ENCODE measurements around the gene ZNF839. TPM values are rescaled to one million over a fixed set of nuclear protein-coding genes. Genes with fewer than 3 reads are reported as not detected.
A peak's percentile ranks its signal among the peaks of the same experiment; 100 is the strongest.

The ZNF839 gene
- polyA plus RNA-seq, 3 donors, result 0.47 to 17.0 (median 1.7) TPM

- Histone ChIP-seq H3K4me3 (replicated peaks in 1 of 3; ENCODE audit: low read depth in 2 of 3, low read length in 3 of 3) (no peak overlapping the region), H3K27me3 (ENCODE audit: control insufficient read depth in 2 of 2, insufficient read depth in 2 of 2, low read length in 2 of 2) (no peaks in the 10 kb centered on the region), H2AFZ (ENCODE audit: insufficient read depth, low read depth, low read length, poor library complexity, severe bottlenecking) (no peak overlapping the region), H3K27ac (ENCODE audit: low read depth in 1 of 2, low read length in 2 of 2) (no peak overlapping the region), H3K9me3 (replicated peaks in 1 of 2; ENCODE audit: control insufficient read depth in 1 of 2, insufficient read depth in 1 of 2, low read length in 2 of 2) (no peaks in the 10 kb centered on the region), H4K20me1 (ENCODE audit: insufficient read depth, low read length) (no peaks in the 10 kb centered on the region), H3K4me1 (ENCODE audit: control insufficient read depth in 1 of 2, insufficient read depth in 2 of 2, low read length in 2 of 2) (peaks cover 10 to 18% of the 10 kb centered on the region in 2 donors), H3K79me2 (ENCODE audit: insufficient read depth, low read length) (peaks cover 11% of the 10 kb centered on the region), H3K36me3 (replicated peaks in 1 of 2; ENCODE audit: control insufficient read depth in 1 of 2, insufficient read depth in 2 of 2, low read length in 2 of 2) (peaks cover 55 to 72% of the 10 kb centered on the region in 2 donors), H3K9ac (ENCODE audit: insufficient read depth, low read length, poor library complexity, severe bottlenecking) (no peak overlapping the region), H3K4me2 (replicated peaks; ENCODE audit: extremely low read depth, low read length, poor library complexity, severe bottlenecking) (no peak overlapping the region)
- peaks cover 0 to 2% (median 0%) of the 10 kb centered on the region in 7 donors for H3K9me3 Mint-ChIP-seq
- TF ChIP-seq, protein P1, sequence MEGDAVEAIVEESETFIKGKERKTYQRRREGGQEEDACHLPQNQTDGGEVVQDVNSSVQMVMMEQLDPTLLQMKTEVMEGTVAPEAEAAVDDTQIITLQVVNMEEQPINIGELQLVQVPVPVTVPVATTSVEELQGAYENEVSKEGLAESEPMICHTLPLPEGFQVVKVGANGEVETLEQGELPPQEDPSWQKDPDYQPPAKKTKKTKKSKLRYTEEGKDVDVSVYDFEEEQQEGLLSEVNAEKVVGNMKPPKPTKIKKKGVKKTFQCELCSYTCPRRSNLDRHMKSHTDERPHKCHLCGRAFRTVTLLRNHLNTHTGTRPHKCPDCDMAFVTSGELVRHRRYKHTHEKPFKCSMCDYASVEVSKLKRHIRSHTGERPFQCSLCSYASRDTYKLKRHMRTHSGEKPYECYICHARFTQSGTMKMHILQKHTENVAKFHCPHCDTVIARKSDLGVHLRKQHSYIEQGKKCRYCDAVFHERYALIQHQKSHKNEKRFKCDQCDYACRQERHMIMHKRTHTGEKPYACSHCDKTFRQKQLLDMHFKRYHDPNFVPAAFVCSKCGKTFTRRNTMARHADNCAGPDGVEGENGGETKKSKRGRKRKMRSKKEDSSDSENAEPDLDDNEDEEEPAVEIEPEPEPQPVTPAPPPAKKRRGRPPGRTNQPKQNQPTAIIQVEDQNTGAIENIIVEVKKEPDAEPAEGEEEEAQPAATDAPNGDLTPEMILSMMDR (IDR thresholded peaks at IDR 0.05), result no peak
- H3K4me1 Mint-ChIP-seq, result peaks cover 12% of the 10 kb centered on the region
- peak overlapping the region in 1 of 7 donors; percentile 35 for H3K27ac Mint-ChIP-seq
- peaks cover 65 to 80% of the 10 kb centered on the region in 2 donors for H3K36me3 Mint-ChIP-seq
- WGBS (ENCODE audit: insufficient coverage), result 100% methylated on average over 1 of the region's 3 CpGs
- intact Hi-C loops (cut with micrococcal nuclease), result no loop called here
- DNase-seq, result no peak
- H3K4me3 Mint-ChIP-seq, result no peak overlapping the region
- peaks cover 0 to 2% (median 0%) of the 10 kb centered on the region in 3 donors for H3K27me3 Mint-ChIP-seq (ENCODE audit: low read depth in 3 of 3)
Observed at GRCh38 chr14:102356280-102356679, 36.7 kb downstream of the ZNF839 start.

- Histone ChIP-seq H3K4me3 (replicated peaks in 1 of 3; ENCODE audit: low read depth in 2 of 3, low read length in 3 of 3) (no peak overlapping the region), H3K4me1 (ENCODE audit: control insufficient read depth in 1 of 2, insufficient read depth in 2 of 2, low read length in 2 of 2) (peaks cover 21 to 30% of the 10 kb centered on the region in 2 donors), H3K4me2 (replicated peaks; ENCODE audit: extremely low read depth, low read length, poor library complexity, severe bottlenecking) (no peak overlapping the region), H2AFZ (ENCODE audit: insufficient read depth, low read depth, low read length, poor library complexity, severe bottlenecking) (no peak overlapping the region), H3K9ac (ENCODE audit: insufficient read depth, low read length, poor library complexity, severe bottlenecking) (no peak overlapping the region), H3K27ac (ENCODE audit: low read depth in 1 of 2, low read length in 2 of 2) (no peak overlapping the region), H3K27me3 (ENCODE audit: control insufficient read depth in 2 of 2, insufficient read depth in 2 of 2, low read length in 2 of 2) (no peaks in the 10 kb centered on the region), H3K36me3 (replicated peaks in 1 of 2; ENCODE audit: control insufficient read depth in 1 of 2, insufficient read depth in 2 of 2, low read length in 2 of 2) (peaks cover 43 to 58% of the 10 kb centered on the region in 2 donors), H4K20me1 (ENCODE audit: insufficient read depth, low read length) (no peaks in the 10 kb centered on the region), H3K9me3 (replicated peaks in 1 of 2; ENCODE audit: control insufficient read depth in 1 of 2, insufficient read depth in 1 of 2, low read length in 2 of 2) (no peaks in the 10 kb centered on the region), H3K79me2 (ENCODE audit: insufficient read depth, low read length) (peaks cover 37% of the 10 kb centered on the region)
- H3K9me3 Mint-ChIP-seq, result peaks cover 0 to 2% (median 0%) of the 10 kb centered on the region in 7 donors
- H3K4me3 Mint-ChIP-seq, result no peak overlapping the region
- WGBS (ENCODE audit: insufficient coverage), result no CpG with 5 or more reads among the region's 2 CpGs
- TF ChIP-seq, protein P1 (IDR thresholded peaks at IDR 0.05), result no peak
- peaks cover 13% of the 10 kb centered on the region for H3K4me1 Mint-ChIP-seq
- H3K36me3 Mint-ChIP-seq, result peaks cover 47 to 58% of the 10 kb centered on the region in 2 donors
- intact Hi-C loops (cut with micrococcal nuclease), result no loop called here
- peaks cover 0 to 2% (median 0%) of the 10 kb centered on the region in 3 donors for H3K27me3 Mint-ChIP-seq (ENCODE audit: low read depth in 3 of 3)
- no peak for DNase-seq
- peak overlapping the region in 1 of 7 donors; percentile 12 for H3K27ac Mint-ChIP-seq
Observed at GRCh38 chr14:102359341-102359740, 39.8 kb downstream of the ZNF839 start.

All from CD14-positive monocyte (primary cell).